Retina (tissue), 1 donor: ENCODE measurements around the gene PRKG1.
A peak's percentile ranks its signal among the peaks of the same experiment; 100 is the strongest.

ENCODE experiments used
- DNase-seq: peaks from one replicate; pipeline ENCODE4 v3.0.0-alpha.2; 2016

PRKG1 gene

GRCh38 chr10:52106899-52107298 is 1032.6 kb downstream of the PRKG1 start:
- DNase-seq: no peak

DNA sequence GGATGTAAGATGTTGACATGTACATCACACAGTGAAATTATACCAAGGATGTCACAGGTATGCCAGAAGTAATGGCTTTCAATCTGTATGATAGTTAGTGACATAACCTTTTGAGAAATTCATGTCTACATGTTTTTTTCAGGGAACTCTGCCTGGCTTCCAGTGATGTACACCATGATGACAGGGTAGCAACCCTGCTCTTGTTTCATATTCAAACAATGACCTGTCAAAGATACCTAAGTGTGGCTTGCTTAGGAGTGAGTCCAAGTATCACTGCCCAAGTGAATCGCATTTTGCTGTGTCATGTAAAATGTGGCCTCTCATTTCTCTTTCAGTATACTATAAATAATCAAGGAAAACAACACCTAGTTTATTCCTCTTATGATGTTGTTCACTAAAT is 1033.9 kb downstream of the PRKG1 start:
- DNase-seq: no peak

DNA sequence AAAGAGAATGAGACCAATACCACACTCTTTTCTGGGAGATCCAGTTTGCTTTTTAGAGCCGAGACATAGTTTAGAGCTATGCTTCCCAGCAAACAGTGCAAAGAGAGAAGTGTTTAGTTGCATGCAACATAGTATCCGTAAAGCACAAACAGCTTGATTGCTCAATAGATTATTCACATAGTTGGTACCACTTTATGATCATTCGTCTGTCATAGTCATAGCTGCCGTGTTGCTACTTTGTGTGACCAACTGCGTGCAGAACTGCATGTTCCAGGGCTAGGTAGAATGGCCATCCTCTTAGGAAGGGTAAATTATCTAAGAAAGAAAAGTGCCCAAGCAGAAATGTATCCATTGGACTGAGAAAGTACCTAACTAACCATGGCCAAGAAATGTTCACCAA is 1036.3 kb downstream of the PRKG1 start:
- DNase-seq: no peak

GRCh38 chr10:52111101-52111891 is 1037.0 kb downstream of the PRKG1 start:
- no peak for DNase-seq

- DNase-seq: no peak
These were observed 1041.5 kb downstream of the PRKG1 start for GRCh38 chr10:52115823-52116222.

- no peak for DNase-seq
These were observed 1045.2 kb downstream of the PRKG1 start for GRCh38 chr10:52119507-52119906.

- DNase-seq: no peak
These were observed 1047.4 kb downstream of the PRKG1 start for GRCh38 chr10:52121688-52122087.

- DNase-seq: peak; percentile 22
These were observed 1053.9 kb downstream of the PRKG1 start for GRCh38 chr10:52128056-52128683.

DNA sequence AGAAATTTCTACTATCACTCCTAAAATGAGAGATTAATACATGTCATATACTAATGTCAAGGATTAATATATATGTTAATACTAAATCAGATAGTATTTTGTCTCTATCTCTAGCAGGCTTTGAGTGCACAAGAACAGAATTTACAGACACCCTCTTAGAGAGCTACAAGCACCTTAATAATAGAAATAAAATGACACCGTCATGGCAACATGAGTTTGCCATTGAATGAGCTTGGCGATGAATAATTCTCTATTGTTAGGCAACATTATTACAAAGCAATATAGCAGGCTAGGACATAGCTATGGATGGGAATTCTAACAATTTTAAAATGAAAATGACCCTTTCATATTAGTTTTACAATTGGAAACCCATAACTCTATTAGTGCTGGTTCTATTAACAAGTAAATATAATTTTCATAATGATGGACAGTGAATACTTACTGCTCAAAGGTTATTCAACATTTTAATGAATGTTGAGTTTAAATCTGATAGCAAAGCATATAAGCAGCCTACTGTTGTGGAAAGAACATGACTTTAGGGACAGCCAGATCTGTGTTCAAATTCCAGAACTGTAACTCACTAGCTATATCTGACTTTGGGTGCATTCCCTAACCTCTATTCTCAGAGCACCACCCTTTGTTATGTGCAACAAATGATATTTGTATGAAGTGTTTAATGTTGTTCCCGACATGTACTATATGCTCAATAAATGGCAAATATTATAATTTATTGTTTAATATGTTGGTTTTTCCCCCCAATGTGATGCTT is 1055.3 kb downstream of the PRKG1 start:
- DNase-seq: no peak

DNA sequence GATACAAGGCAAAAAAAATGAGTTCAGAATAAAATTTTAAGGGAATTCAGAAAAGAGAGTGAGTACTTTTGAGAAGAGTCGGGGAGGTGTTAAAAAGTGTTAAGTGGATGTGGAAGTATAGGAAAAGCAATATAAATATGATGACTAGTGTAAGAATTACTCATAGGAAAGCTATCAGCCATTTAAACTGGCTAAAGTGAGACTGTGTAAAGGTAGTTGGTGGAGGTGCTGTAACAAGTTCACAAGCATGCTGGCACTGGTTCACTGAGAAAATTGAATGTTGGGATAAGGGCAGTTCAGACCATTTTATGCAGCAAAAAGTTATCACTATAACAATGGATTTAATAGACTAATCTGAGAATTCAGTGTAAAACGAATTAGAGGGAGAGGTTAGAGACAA is 1060.8 kb downstream of the PRKG1 start:
- DNase-seq: no peak

DNA sequence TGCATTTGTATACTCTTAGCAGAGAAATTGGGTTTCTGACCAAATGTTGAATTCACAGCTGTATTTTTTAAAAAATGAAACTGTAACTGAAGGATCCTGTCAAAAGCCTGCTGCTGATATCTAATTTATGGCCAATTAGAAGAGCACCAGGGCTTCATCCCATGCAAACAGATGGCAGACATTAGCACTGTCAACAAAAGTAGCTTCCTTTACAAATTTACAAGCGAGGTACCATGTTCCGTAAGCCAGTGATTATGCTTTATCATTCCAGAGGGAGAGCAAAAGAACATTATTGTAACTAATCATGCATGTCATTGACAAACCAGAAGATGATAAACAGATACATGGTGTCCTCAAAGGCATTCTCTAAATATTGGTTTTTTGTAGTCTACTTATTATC is 1062.6 kb downstream of the PRKG1 start:
- DNase-seq: no peak

- DNase-seq: no peak
These were observed 1069.1 kb downstream of the PRKG1 start for GRCh38 chr10:52143338-52143737.

- DNase-seq: no peak
These were observed 1071.3 kb downstream of the PRKG1 start for GRCh38 chr10:52145636-52146035.

DNA sequence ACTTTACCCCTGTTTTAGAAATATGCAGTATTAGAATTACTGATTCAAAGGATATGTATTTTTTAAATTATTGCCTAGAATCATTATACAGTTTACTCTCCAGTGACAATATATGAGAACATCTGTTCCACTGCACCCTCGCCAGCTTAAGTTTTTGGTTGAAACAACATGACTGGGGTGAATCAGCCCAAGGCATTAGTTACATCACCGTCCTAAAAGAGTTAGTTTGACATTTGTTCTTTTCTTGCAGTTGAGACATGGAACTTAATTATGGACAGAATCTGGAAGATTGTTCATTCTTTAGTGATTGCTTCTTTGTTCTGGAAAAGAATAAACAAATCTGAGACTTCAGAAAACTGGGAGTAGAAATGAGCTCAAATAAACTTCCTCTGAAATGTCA is 1072.5 kb downstream of the PRKG1 start:
- DNase-seq: no peak

- no peak for DNase-seq
These were observed 1096.5 kb downstream of the PRKG1 start for GRCh38 chr10:52170776-52171175.

- no peak for DNase-seq
These were observed 1098.3 kb downstream of the PRKG1 start for GRCh38 chr10:52172581-52172980.

GRCh38 chr10:52185256-52185655 is 1111.0 kb downstream of the PRKG1 start:
- DNase-seq: no peak

- no peak for DNase-seq
These were observed 1113.4 kb downstream of the PRKG1 start for GRCh38 chr10:52187521-52188258.

GRCh38 chr10:52191049-52191448 is 1116.8 kb downstream of the PRKG1 start:
- DNase-seq: no peak

- DNase-seq: no peak
These were observed 1119.9 kb downstream of the PRKG1 start for GRCh38 chr10:52194191-52194590.

DNA sequence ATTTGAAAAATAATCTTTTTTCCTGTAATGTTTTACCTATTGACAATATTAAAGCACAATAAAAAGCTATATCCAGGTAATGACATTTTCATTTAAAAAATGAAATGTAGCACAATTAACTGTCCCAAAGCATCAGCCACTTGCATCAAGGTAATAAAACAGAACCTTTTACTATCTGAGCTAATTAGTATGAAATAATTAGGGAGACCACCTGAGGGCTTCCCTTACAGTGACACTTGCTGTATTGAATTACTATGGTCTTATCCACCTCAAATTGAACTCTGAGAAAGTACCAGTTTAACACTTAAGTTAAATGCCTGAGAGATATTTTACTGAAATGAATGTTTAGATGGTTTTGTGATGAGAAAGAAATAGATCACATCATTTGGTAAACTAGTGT is 1120.4 kb downstream of the PRKG1 start:
- no peak for DNase-seq

GRCh38 chr10:52197098-52197497 is 1122.8 kb downstream of the PRKG1 start:
- no peak for DNase-seq

DNA sequence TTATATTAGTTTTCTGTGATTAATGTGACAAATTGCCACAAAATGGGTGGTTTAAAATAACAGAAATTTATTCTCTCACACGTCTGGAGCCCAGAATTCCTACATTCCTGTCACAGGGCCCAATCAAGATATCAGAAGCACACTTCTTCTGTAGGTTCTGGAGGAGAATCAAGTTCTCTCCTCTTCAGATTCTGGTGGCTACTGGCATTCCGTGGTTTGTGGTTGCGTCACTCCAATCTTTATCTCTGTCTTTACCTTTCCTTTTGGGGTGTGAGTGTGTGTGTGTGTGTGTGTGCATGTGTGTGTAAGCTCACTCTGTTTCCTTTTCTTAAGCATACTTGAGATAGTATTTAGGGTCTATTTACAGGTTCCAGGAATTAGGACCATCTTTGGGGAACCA is 1124.3 kb downstream of the PRKG1 start:
- no peak for DNase-seq
